Skin epidermis (tissue), 12 donors: ENCODE results near the gene SPEF2.
A peak's percentile ranks its signal among the peaks of the same experiment; 100 is the strongest.

Source experiments
- H3K27ac ChIP-seq, 21 experiments: fragments of 200-600 bp; sonication (generic) in 11 of 21; one replicate each; pipeline ENCODE4 v1.5.0; 2020; ENCODE audit warnings: mild to moderate bottlenecking in 3 of 21, inconsistent platforms in 2 of 21, moderate library complexity in 2 of 21
- H3K4me3 ChIP-seq, 7 experiments: fragments of 200-600 bp; sonication (generic) in 2 of 7; one replicate each; pipeline ENCODE4 v1.5.0; 2020; ENCODE audit warnings: inconsistent platforms in 2 of 7, mild to moderate bottlenecking in 2 of 7, moderate library complexity in 1 of 7

SPEF2 gene

GRCh38 chr5:35694481-35694880, 76.8 kb downstream of the SPEF2 start:
- Histone ChIP-seq H3K27ac (no peak overlapping the region), H3K4me3 (no peak overlapping the region)

GRCh38 chr5:35698047-35698808, 80.6 kb downstream of the SPEF2 start:
- Histone ChIP-seq H3K27ac (peak overlapping the region in 1 of 21 experiments; percentile 44), H3K4me3 (no peak overlapping the region)

- Histone ChIP-seq H3K4me3 (no peak overlapping the region), H3K27ac (no peak overlapping the region)
These were observed 90.0 kb downstream of the SPEF2 start for GRCh38 chr5:35707659-35708058.

- no peak overlapping the region for H3K4me3 ChIP-seq
- no peak overlapping the region for H3K27ac ChIP-seq
These were observed 92.0 kb downstream of the SPEF2 start for GRCh38 chr5:35709688-35710087.

GRCh38 chr5:35717718-35718117, 100.1 kb downstream of the SPEF2 start:
- Histone ChIP-seq H3K27ac (no peak overlapping the region), H3K4me3 (no peak overlapping the region)

GRCh38 chr5:35735718-35736117, 118.1 kb downstream of the SPEF2 start:
- H3K27ac ChIP-seq, result no peak overlapping the region
- H3K4me3 ChIP-seq, result no peak overlapping the region

GRCh38 chr5:35736280-35736679, 118.6 kb downstream of the SPEF2 start:
- Histone ChIP-seq H3K4me3 (no peak overlapping the region), H3K27ac (no peak overlapping the region)

- H3K4me3 ChIP-seq, result no peak overlapping the region
These were observed 123.6 kb downstream of the SPEF2 start for GRCh38 chr5:35741126-35741716.

GRCh38 chr5:35741971-35742370, 124.3 kb downstream of the SPEF2 start:
- Histone ChIP-seq H3K4me3 (no peak overlapping the region), H3K27ac (no peak overlapping the region)

More at GRCh38 chr5:35741126-35741716, 123.6 kb downstream of the SPEF2 start:
- H3K27ac ChIP-seq, result no peak overlapping the region

GRCh38 chr5:35743644-35744043, 126.0 kb downstream of the SPEF2 start:
- H3K27ac ChIP-seq, result no peak overlapping the region
- no peak overlapping the region for H3K4me3 ChIP-seq

GRCh38 chr5:35745193-35745592, 127.5 kb downstream of the SPEF2 start:
- Histone ChIP-seq H3K4me3 (no peak overlapping the region), H3K27ac (no peak overlapping the region)

- Histone ChIP-seq H3K27ac (no peak overlapping the region), H3K4me3 (no peak overlapping the region)
These were observed 128.0 kb downstream of the SPEF2 start for GRCh38 chr5:35745660-35746059.

- no peak overlapping the region for H3K27ac ChIP-seq
- no peak overlapping the region for H3K4me3 ChIP-seq
These were observed 134.3 kb downstream of the SPEF2 start for GRCh38 chr5:35752012-35752411.

- Histone ChIP-seq H3K4me3 (no peak overlapping the region), H3K27ac (no peak overlapping the region)
These were observed 135.8 kb downstream of the SPEF2 start for GRCh38 chr5:35753500-35753899.

GRCh38 chr5:35754481-35754880, 136.8 kb downstream of the SPEF2 start:
- Histone ChIP-seq H3K27ac (no peak overlapping the region), H3K4me3 (no peak overlapping the region)

- no peak overlapping the region for H3K27ac ChIP-seq
- H3K4me3 ChIP-seq, result no peak overlapping the region
These were observed 138.3 kb downstream of the SPEF2 start for GRCh38 chr5:35755966-35756365.

- Histone ChIP-seq H3K27ac (no peak overlapping the region), H3K4me3 (no peak overlapping the region)
These were observed 140.6 kb downstream of the SPEF2 start for GRCh38 chr5:35758151-35758724.

GRCh38 chr5:35761541-35761940, 143.9 kb downstream of the SPEF2 start:
- Histone ChIP-seq H3K4me3 (no peak overlapping the region), H3K27ac (no peak overlapping the region)

- no peak overlapping the region for H3K4me3 ChIP-seq
- H3K27ac ChIP-seq, result no peak overlapping the region
These were observed 144.7 kb downstream of the SPEF2 start for GRCh38 chr5:35762368-35762767.

- H3K4me3 ChIP-seq, result no peak overlapping the region
- H3K27ac ChIP-seq, result no peak overlapping the region
These were observed 148.3 kb downstream of the SPEF2 start for GRCh38 chr5:35765921-35766320.

GRCh38 chr5:35771300-35771699, 153.6 kb downstream of the SPEF2 start:
- no peak overlapping the region for H3K4me3 ChIP-seq
- no peak overlapping the region for H3K27ac ChIP-seq
